Measurements from ENCODE around the gene NDUFA9.

The NDUFA9 gene

DNA sequence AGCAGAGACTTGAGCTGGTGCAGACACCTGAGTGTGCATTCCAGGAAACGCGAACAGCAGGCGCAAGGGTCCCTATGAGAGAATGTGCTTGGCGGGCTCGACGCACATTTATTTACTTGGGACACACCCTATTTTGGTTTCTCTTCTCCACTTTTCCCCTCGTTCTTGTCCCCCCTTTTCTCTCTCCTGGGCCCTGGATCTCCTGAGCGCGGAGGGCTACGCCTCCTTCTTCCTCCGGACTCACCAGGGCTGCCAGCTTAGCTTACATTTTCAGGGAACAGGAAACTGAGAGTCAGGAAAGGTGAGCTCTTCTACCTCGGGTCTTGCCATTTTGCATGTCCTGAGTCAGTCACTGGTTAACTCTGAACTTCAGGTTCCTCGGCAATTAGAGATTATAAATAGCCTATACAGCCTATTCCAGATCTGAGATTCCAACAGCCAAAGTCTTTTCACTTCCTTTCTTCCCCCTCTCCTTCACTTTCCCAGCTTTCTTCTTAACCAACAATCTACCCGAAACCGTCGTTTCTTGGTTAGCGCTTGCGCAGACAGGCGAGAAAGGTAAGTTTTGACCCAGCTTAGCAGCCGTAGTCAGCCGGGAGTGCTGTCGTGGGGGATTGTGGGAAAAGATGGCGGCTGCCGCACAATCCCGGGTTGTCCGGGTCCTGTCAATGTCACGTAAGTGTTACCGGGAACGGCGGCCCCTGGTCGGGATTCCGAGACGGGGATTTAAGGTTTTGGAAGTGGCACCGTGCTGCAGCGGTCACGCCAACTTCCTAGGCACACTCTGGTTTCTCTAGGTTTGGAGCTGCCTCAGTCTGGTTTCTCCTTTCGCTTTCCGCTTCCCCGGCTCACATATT lies at the start of gene NDUFA9, which contains the start of gene AKAP3:
Gene NDUFA9 (plus strand): TSS at position 614 of the 857 bp plus-strand sequence. CDS start 13 bp downstream, at position 627.
Gene AKAP3 (minus strand): TSS at position 551 of the 857 bp plus-strand sequence. CDS start 10,855 bp downstream, outside the sequence.
- DNase-seq = peak; percentile 100

- DNase-seq = no peak
Measured at GRCh38 chr12:4603421-4603820, 45.5 kb upstream of the NDUFA9 start.

- no peak for DNase-seq
Measured at GRCh38 chr12:4603946-4604345, 45.0 kb upstream of the NDUFA9 start.

GRCh38 chr12:4604684-4605193 lies 44.2 kb upstream of the NDUFA9 start:
- DNase-seq = peak; percentile 100

GRCh38 chr12:4607056-4607455 lies 41.9 kb upstream of the NDUFA9 start:
- DNase-seq = no peak

- no peak for DNase-seq
Measured at GRCh38 chr12:4609071-4609470, 39.8 kb upstream of the NDUFA9 start.

DNA sequence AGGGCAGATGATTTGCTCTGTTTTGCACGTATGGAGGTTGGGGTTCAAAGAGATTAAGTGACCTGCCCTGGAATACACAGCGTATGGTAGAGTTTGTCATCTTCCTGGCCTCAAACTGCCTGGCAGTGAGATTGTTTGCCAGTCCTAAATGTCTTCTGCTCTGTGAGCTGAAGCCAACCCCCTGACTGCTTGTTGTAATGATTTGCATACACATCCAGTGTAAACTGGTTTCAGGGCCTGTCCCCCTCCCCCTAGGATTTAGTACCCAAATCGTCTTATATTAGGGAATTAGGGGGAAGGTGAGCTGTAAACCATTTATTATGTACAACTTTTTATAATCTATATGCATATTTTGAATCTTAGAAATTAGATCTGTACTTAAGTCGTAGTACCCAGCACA lies 38.4 kb upstream of the NDUFA9 start:
- DNase-seq = no peak

- no peak for DNase-seq
Measured at GRCh38 chr12:4615667-4616066, 33.2 kb upstream of the NDUFA9 start.

DNA sequence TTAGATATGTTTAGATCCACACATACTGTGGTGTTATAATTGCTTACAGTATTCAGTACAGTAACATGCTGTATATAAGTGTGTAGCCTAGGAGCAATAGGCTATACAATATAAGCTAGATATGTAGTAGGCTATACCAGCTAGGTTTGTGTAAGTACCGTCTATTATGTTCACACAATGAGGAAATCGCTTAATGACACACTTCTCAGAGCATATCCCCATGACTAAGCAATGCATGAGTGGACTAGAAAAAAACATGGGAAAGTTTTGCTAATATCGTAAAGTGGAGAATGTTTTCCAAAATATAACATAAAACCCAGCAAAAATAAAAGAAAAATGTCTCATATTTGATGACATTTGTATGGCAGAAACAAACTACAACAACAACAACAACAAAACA lies 27.4 kb upstream of the NDUFA9 start:
- DNase-seq = peak; percentile 80

- DNase-seq = no peak
Measured at GRCh38 chr12:4626543-4626942, 22.4 kb upstream of the NDUFA9 start.

DNA sequence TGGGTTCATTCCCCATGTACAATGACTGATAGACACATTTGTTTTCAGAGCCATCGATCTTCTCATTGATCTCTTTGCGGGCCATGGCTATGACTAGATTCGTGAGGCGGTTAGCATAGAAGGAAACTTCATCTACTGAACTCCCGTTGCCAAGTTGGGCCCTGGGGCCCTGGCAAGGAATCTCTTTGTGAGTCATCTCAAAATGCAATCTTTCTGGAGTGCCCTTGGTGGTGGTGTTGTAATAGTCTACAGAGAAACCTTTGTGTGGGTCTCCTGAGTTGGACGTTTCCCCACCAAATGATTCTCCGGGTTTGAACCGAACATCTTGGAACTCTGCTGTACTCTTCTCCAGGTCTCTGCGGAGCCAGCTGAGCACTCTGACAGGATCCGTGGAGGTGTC lies 20.5 kb upstream of the NDUFA9 start:
- DNase-seq = no peak

- no peak for DNase-seq
Measured at GRCh38 chr12:4630262-4630661, 18.7 kb upstream of the NDUFA9 start.

DNA sequence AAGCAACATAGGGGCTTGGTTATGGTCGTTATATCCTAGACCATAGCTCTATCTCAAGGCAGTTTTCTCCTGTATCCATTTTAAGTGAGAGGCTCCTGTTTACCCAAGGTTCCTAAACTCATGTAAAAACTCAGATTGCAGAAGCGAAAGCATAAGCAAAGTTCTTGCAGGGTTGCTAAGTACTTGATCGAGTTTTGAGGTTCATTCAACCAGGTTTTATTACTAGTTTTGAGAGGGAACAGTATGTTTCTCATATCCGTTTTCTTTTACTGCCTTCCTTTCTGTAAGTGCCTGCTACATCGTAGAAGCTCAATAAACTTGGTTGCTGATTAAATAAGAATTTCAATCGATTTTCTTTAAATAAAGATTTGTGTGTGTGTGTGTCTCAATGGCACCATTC lies 5.2 kb upstream of the NDUFA9 start:
- no peak for DNase-seq

DNA sequence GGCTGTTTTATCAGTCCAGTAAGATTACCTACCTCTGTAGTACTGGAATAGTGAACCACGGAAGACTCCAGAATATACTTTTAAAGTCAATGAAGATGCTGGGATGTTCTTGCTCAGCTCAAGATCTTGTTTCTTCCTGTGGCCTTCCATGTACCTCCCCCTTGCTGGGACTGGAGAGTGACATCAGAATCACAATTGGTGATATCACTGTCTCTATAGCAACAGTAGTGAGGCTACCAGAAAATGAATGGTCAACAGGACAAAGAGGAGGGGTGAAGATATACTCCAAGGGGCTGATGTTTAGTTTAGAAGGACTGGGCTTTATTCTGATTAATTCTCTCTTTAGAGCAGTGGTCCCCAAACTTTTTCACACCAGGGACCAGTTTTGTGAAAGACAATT lies 3.9 kb upstream of the NDUFA9 start:
- DNase-seq = peak; percentile 79

GRCh38 chr12:4648104-4648500 lies 812 bp upstream of the NDUFA9 start:
- peak; percentile 95 for DNase-seq

GRCh38 chr12:4649358-4649661 lies 396 bp downstream of the NDUFA9 start:
- no peak for DNase-seq

DNA sequence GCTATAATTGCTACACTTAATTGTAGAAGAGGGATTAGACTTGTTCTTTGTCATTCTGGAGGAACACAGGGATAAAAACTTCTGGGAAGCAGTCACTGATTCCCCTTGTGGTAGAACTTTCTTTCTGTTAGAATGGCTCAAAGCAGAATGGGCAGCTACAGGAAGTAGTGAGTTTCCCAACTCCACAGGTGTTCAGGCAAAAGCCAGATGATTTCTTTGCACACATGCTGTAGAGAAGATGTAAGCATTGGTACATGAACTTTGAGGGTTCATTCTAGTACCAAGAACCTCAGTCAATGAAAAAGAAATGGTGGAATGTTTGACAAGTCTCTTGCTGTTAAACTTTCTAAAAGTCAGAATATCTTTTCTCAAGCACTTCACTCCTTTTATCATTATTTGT lies 4.3 kb downstream of the NDUFA9 start:
- no peak for DNase-seq

GRCh38 chr12:4653691-4654090 lies 4.8 kb downstream of the NDUFA9 start:
- no peak for DNase-seq

DNA sequence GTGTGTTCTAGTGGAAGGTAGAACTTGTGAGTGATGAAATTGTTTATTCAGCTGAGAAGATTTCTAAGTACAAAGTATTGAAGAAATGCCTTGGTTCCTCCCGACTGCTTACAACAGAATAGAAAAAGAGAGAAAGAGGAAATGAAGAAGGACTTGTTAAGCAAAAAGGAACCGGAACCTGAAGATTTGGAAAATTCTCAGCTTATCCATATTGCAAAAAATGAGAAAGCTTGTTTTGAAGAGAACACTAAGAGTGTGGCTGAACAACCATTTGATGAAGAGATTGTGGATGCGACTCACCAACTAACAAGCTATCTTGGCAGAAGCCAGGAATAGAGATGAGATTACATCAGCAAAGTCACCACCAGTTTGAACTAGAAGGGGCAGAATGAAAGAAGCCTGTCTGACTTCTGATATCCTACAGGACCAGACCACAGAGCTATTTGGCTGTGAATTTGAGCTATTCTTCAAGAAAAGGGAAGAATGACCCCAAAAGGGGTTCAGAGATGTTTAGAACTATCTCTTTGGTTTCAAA lies 15.1 kb downstream of the NDUFA9 start:
- peak; percentile 67 for DNase-seq

DNA sequence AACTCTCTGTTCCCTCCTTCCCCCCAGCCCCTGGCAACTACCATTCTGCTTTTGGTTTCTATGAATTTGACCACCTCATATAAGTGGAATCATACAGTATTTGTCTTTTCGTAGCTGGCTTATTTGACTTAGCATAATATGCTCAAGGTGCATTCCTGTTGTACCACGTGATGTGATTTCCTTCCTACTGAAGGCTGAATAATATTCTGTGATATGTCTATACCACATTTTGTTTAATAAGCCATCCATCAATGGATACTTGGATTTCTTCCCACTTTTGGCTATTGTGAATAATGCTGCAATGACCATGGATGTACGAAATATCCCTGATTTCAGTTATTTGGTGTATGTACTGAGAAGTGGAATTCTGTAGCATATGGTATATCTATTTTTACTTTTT lies 16.3 kb downstream of the NDUFA9 start:
- DNase-seq = no peak

DNA sequence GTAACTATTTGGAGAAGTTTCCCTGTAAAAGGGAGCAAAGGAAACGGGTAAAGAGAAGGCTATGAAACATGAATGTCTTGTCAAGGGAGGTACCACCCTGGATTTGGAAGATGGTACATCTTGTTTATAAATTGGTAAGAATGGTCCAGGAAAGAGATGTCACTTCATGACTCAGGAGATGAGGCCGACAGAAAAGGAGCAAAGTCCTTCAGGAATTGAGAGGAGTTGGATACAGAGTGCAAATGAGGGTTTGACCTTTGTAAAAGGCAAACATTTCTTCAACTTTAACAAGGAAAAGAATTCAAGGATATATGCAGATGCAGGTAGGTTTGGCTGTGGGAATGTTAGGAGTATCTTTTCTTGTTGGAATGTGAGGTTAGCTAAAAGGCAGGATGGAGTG lies 30.8 kb downstream of the NDUFA9 start:
- no peak for DNase-seq

- no peak for DNase-seq
Measured at GRCh38 chr12:4681732-4682131, 32.8 kb downstream of the NDUFA9 start.

DNA sequence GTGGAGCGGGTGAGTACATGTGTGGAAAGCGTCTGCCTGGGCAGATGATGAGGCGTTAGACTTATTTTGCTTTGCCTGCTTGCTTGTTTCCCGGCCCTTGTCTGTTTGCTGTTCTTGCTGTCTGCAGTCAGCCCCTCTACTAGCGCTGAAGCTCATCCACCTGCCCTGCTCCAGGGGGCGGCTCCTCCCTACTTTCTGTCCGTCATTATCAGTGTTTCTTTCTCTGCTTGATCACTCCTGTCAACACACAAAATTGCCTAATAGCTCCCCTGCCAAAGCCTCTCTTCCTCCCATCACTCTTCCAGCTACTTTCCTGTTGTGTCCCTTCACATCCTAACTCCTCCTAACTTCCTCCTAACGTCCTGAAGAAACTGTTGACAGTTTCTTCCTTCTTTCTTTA lies 36.4 kb downstream of the NDUFA9 start:
- DNase-seq = no peak

DNA sequence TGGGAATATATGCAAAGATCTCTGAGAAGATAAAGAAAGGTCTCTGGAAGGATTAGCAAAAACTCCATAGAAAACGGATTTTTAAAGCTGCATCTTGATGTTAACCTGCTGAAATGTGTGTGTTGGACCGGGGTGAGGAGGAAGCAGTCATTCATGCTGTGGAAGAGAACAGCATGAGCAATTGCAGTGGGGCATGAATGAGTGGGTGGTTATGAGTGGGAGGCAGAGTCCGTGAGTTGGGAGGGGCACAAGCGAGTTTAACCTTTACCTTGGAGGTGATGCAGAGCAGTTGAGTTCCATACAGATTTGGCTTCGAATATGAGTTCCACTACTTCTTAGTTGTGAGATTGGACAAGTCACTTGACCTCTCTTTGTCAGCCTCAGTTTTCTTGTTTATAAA lies 41.8 kb downstream of the NDUFA9 start:
- no peak for DNase-seq

Measured in DMS53 (cell line).